Suprapubic skin (tissue), 4 donors: ENCODE results near the gene TARS3. TPM values are rescaled to one million over a fixed set of nuclear protein-coding genes. Genes with fewer than 3 reads are reported as not detected.

Experiments used
- total RNA-seq, 4 donors: library from RNA; depleted of rRNA; stranded (reverse); fragments of >200 nt; gene quantifications; one replicate each; pipeline ENCODE4 v1.1.0, GENCODE V29; 2016

The TARS3 gene
- total RNA-seq, 4 donors from 2014 or later, result 5.4 to 19.3 (median 12.3) TPM

Other genes with a start within 250 kb of the TARS3 start
- 10 to 100 TPM; 12.9 to 31.5 (median 23.7) TPM for gene PCSK6, start 234.8 kb downstream of the TARS3 start, total RNA-seq
- gene TM2D3, start 72.1 kb downstream of the TARS3 start, total RNA-seq, result 10 to 100 TPM; 46.3 to 57.8 (median 49.7) TPM
- gene OR4F6, start 79.0 kb upstream of the TARS3 start, total RNA-seq, result not detected
- gene OR4F15, start 87.7 kb upstream of the TARS3 start, total RNA-seq, result under 1 TPM in 1 of 4 donors, not detected in 3; 0.25 TPM